Caco-2 (cell line): Measurements from ENCODE around the gene FLOT2. TPM values are rescaled to one million over a fixed set of nuclear protein-coding genes. Genes with fewer than 3 reads are reported as not detected.

Experiments used
- BruUV-seq: library from RNA; stranded (reverse); fragments of 400-500 nt; replicated peaks from 2 replicates; lab custom pipeline; 2021; lab: Mats Ljungman, UMichigan
- CTCF ChIA-PET: fragments of 300-600 bp; sonication (Branson Sonifier 250); formaldehyde crosslinking; loops from one replicate; lab custom pipeline; 2022; ENCODE audit warnings: antibody characterized with exemption; lab: Charles Lee
- POLR2A ChIA-PET: fragments of 300-600 bp; sonication (Branson Sonifier 250); formaldehyde crosslinking; loops from one replicate; lab custom pipeline; 2022; ENCODE audit warnings: antibody characterized with exemption; lab: Charles Lee
- DNase-seq, 2 experiments: peaks; one replicate each; pipeline versions ENCODE4 v3.0.0 to v3.0.0-alpha.2; 2020 to 2022
- H3K27me3 ChIP-seq: replicated peaks from 2 replicates; pipeline ENCODE4 v1.6.0; 2011; ENCODE audit warnings: low read length; ENCODE audit not compliant: control insufficient read depth, insufficient read depth
- H3K36me3 ChIP-seq: 2 replicates; pipeline ENCODE4 v1.5.1; 2011; ENCODE audit warnings: low read length; ENCODE audit not compliant: control insufficient read depth, insufficient read depth
- H3K4me1 ChIP-seq: fragments of 250-450 bp; sonication (Bioruptor Pico); 2 replicates; pipeline ENCODE4 v1.5.1; 2020; ENCODE audit warnings: mild to moderate bottlenecking
- H3K4me3 ChIP-seq: 2 replicates; pipeline ENCODE4 v1.5.1; 2011; ENCODE audit warnings: low read depth, mild to moderate bottlenecking, control low read depth, low read length
- H3K9me3 ChIP-seq: fragments of 250-450 bp; sonication (Bioruptor Pico); 2 replicates; pipeline ENCODE4 v1.5.1; 2020; ENCODE audit warnings: mild to moderate bottlenecking, moderate library complexity
- H3K27ac Mint-ChIP-seq: one replicate; pipeline ENCODE4 v1.8.0; 2022; ENCODE audit warnings: mixed read lengths; ENCODE audit not compliant: unreplicated experiment
- H3K27me3 Mint-ChIP-seq: one replicate; pipeline ENCODE4 v1.8.0; 2022; ENCODE audit warnings: mixed read lengths; ENCODE audit not compliant: insufficient read depth, unreplicated experiment
- H3K36me3 Mint-ChIP-seq: one replicate; pipeline ENCODE4 v1.8.0; 2022; ENCODE audit warnings: mild to moderate bottlenecking, mixed read lengths; ENCODE audit not compliant: insufficient read depth, unreplicated experiment
- H3K4me1 Mint-ChIP-seq: one replicate; pipeline ENCODE4 v1.8.0; 2022; ENCODE audit warnings: low read depth, mixed read lengths; ENCODE audit not compliant: unreplicated experiment
- H3K4me3 Mint-ChIP-seq: one replicate; pipeline ENCODE4 v1.8.0; 2022; ENCODE audit warnings: mild to moderate bottlenecking, moderate library complexity, mixed read lengths; ENCODE audit not compliant: unreplicated experiment
- H3K9me3 Mint-ChIP-seq: one replicate; pipeline ENCODE4 v1.8.0; 2022; ENCODE audit warnings: mixed read lengths; ENCODE audit not compliant: unreplicated experiment
- CTCF ChIP-seq, 2 experiments: fragments of 200-600 bp in 1 of 2; IDR thresholded peaks; 1 replicate in 1 of 2; 2 replicates in 1 of 2; pipeline versions ENCODE4 v1.5.1 to v1.8.0; 2011 to 2022; ENCODE audit warnings: antibody characterized with exemption in 1 of 2, control low read depth in 1 of 2, inconsistent platforms in 1 of 2, low read depth in 1 of 2, low read length in 1 of 2, mild to moderate bottlenecking in 1 of 2, moderate library complexity in 1 of 2; ENCODE audit not compliant: insufficient read depth in 1 of 2, severe bottlenecking in 1 of 2, unreplicated experiment in 1 of 2
- intact Hi-C: fragments of 100-400 bp; cut with micrococcal nuclease; formaldehyde crosslinking; loops from one replicate; pipeline ENCODE4 v1.10.0; 2022; ENCODE audit not compliant: unreplicated experiment
- total RNA-seq: library from RNA; stranded (reverse); gene quantifications from 2 replicates; pipeline ENCODE4 v1.2.3, GENCODE V29; 2022

FLOT2 gene
- total RNA-seq, 1 experiment from 2014 or later = 189 TPM

DNA sequence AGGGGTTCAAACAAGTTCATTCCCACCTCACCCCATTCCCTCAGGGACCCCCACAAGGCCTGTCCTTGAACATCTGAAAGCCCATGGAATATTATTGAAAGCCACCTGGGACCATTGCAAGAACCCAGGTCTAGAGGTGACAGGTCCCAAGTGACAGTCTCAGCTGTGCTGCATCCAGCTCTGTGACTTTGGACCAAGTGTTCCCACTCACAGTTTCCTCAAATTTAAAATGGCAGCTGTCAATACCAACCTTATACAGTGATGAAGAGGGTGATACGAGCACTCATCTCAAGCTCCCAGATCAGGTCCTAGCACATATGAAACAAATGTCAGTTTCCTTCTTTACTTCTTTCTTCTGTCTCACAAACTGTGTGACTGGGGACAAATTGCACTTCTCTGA, 33.6 kb downstream of the FLOT2 start:
- H3K9me3 ChIP-seq = no peaks in the 10 kb centered on the region
- peaks cover 25% of the 10 kb centered on the region for H3K4me1 ChIP-seq
- no TSS peak for BruUV-seq
- Mint-ChIP-seq H3K4me1 (peaks cover 22% of the 10 kb centered on the region), H3K36me3 (peaks cover 31% of the 10 kb centered on the region), H3K27me3 (no peaks in the 10 kb centered on the region), H3K9me3 (no peaks in the 10 kb centered on the region), H3K27ac (no peak overlapping the region), H3K4me3 (no peak overlapping the region)
- intact Hi-C loops = loop anchor here (2.0 kb wide), 1 partner anchor 15 kb away; no protein-coding TSS in a partner anchor
- TF ChIP-seq CTCF (IDR thresholded peaks at IDR 0.05; ENCODE audit: insufficient read depth in 1 of 2, low read depth in 1 of 2, low read length in 1 of 2, severe bottlenecking in 1 of 2, unreplicated experiment in 1 of 2) = no peak
- ChIA-PET POLR2A (no interaction called here), CTCF (interaction anchor here (0.9 kb wide), 1 partner anchor 15 kb away, joined by 3 read pairs; no protein-coding TSS in a partner anchor)
- no peaks in the 10 kb centered on the region for H3K27me3 ChIP-seq
- no peak overlapping the region for H3K4me3 ChIP-seq
- peaks cover 2% of the 10 kb centered on the region; the same call in 1 of the 2 replicates for H3K36me3 ChIP-seq
- no peak for DNase-seq

DNA sequence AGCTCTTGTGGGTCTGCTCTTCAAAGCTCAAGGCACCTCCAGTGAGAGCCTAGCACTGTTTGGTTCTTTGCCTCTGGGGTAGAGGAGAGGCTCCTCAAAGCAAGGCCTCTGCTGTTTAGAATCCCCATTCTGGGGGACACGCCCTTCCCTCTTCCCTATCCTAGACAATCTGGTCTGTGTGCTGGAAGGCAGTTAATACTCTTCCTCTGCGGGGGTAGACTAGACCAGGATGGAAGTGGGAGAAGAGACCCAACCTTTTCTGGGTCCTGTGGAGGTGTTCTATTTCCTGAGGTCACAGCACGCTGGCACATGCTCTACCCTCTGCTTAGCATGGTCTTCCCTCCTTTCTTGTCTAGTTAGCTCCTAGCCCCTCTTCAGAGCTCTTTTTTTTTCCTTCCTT, 35.0 kb downstream of the FLOT2 start:
- Histone ChIP-seq H3K4me1 (peaks cover 25% of the 10 kb centered on the region), H3K27me3 (no peaks in the 10 kb centered on the region), H3K36me3 (peaks cover 6% of the 10 kb centered on the region), H3K4me3 (no peak overlapping the region), H3K9me3 (no peaks in the 10 kb centered on the region)
- intact Hi-C loops = no loop called here
- peaks cover 22% of the 10 kb centered on the region for H3K4me1 Mint-ChIP-seq
- H3K4me3 Mint-ChIP-seq = no peak overlapping the region
- H3K9me3 Mint-ChIP-seq = no peaks in the 10 kb centered on the region
- no peak for TF ChIP-seq CTCF (IDR thresholded peaks at IDR 0.05; ENCODE audit: insufficient read depth in 1 of 2, low read depth in 1 of 2, low read length in 1 of 2, severe bottlenecking in 1 of 2, unreplicated experiment in 1 of 2)
- ChIA-PET POLR2A (no interaction called here), CTCF (interaction anchor here (0.6 kb wide), 1 partner anchor 113 kb away, joined by 3 read pairs; no protein-coding TSS in a partner anchor)
- H3K36me3 Mint-ChIP-seq = peaks cover 45% of the 10 kb centered on the region
- no peak for DNase-seq
- no TSS peak for BruUV-seq
- H3K27me3 Mint-ChIP-seq = no peaks in the 10 kb centered on the region
- H3K27ac Mint-ChIP-seq = no peak overlapping the region

- H3K27me3 Mint-ChIP-seq = no peaks in the 10 kb centered on the region
- Histone ChIP-seq H3K4me1 (peaks cover 25% of the 10 kb centered on the region), H3K4me3 (no peak overlapping the region), H3K27me3 (no peaks in the 10 kb centered on the region), H3K36me3 (peaks cover 6% of the 10 kb centered on the region), H3K9me3 (no peaks in the 10 kb centered on the region)
- intact Hi-C loops = no loop called here
- ChIA-PET CTCF (interaction anchor here (0.7 to 1.1 kb wide), 4 partner anchors 17 to 317 kb away, joined by 3 to 4 read pairs (median 3); no protein-coding TSS in a partner anchor), POLR2A (no interaction called here)
- DNase-seq = peak; percentile 26 to 52
- peaks cover 22% of the 10 kb centered on the region for H3K4me1 Mint-ChIP-seq
- peaks cover 49% of the 10 kb centered on the region for H3K36me3 Mint-ChIP-seq
- H3K27ac Mint-ChIP-seq = no peak overlapping the region
- TF ChIP-seq CTCF (IDR thresholded peaks at IDR 0.05; ENCODE audit: insufficient read depth in 1 of 2, low read depth in 1 of 2, low read length in 1 of 2, severe bottlenecking in 1 of 2, unreplicated experiment in 1 of 2) = no peak
- H3K4me3 Mint-ChIP-seq = no peak overlapping the region
- no TSS peak for BruUV-seq
- H3K9me3 Mint-ChIP-seq = no peaks in the 10 kb centered on the region
These were observed 35.9 kb downstream of the FLOT2 start for GRCh38 chr17:28861393-28862203.
